ENCODE results near the gene ZMYND8. TPM values are rescaled to one million over a fixed set of nuclear protein-coding genes. Genes with fewer than 3 reads are reported as not detected.
A peak's percentile ranks its signal among the peaks of the same experiment; 100 is the strongest.

ZMYND8 gene
- total and polyA plus RNA-seq, 2 of the 4 experiments (the other 2 are of a cell fraction) = 24.0 to 28.2 TPM

- no peak for TF ChIP-seq SMC3 (IDR thresholded peaks at IDR 0.05; ENCODE audit: low read depth, low read length)
- TF ChIP-seq MXI1 (IDR thresholded peaks at IDR 0.05; ENCODE audit: borderline replicate concordance, low read depth, low read length) = no peak
- no peak for TF ChIP-seq CEBPB (IDR thresholded peaks at IDR 0.05; ENCODE audit: low read depth, low read length)
- no peak for TF ChIP-seq NFE2L2 (IDR thresholded peaks at IDR 0.05; ENCODE audit: low read depth, low read length)
- no peak for TF ChIP-seq FOS (IDR thresholded peaks at IDR 0.05; ENCODE audit: low read depth, low read length)
- TF ChIP-seq, protein P1, sequence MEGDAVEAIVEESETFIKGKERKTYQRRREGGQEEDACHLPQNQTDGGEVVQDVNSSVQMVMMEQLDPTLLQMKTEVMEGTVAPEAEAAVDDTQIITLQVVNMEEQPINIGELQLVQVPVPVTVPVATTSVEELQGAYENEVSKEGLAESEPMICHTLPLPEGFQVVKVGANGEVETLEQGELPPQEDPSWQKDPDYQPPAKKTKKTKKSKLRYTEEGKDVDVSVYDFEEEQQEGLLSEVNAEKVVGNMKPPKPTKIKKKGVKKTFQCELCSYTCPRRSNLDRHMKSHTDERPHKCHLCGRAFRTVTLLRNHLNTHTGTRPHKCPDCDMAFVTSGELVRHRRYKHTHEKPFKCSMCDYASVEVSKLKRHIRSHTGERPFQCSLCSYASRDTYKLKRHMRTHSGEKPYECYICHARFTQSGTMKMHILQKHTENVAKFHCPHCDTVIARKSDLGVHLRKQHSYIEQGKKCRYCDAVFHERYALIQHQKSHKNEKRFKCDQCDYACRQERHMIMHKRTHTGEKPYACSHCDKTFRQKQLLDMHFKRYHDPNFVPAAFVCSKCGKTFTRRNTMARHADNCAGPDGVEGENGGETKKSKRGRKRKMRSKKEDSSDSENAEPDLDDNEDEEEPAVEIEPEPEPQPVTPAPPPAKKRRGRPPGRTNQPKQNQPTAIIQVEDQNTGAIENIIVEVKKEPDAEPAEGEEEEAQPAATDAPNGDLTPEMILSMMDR (conservative IDR thresholded peaks at IDR 0.05; ENCODE audit: low read depth, low read length) = no peak
- TF ChIP-seq RAD21 (IDR thresholded peaks at IDR 0.05; ENCODE audit: low read length) = no peak
- no peak for TF ChIP-seq CHD1 (IDR thresholded peaks at IDR 0.05; ENCODE audit: low read depth, low read length)
- TF ChIP-seq POLR2A (IDR thresholded peaks at IDR 0.05; ENCODE audit: low read depth, low read length) = no peak
- TF ChIP-seq, protein P2, sequence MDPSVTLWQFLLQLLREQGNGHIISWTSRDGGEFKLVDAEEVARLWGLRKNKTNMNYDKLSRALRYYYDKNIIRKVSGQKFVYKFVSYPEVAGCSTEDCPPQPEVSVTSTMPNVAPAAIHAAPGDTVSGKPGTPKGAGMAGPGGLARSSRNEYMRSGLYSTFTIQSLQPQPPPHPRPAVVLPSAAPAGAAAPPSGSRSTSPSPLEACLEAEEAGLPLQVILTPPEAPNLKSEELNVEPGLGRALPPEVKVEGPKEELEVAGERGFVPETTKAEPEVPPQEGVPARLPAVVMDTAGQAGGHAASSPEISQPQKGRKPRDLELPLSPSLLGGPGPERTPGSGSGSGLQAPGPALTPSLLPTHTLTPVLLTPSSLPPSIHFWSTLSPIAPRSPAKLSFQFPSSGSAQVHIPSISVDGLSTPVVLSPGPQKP (IDR thresholded peaks at IDR 0.05; ENCODE audit: borderline replicate concordance, low read depth, low read length) = no peak
- TF ChIP-seq BHLHE40 (IDR thresholded peaks at IDR 0.05; ENCODE audit: low read depth, low read length) = no peak
- no peak for TF ChIP-seq MAZ (IDR thresholded peaks at IDR 0.05; ENCODE audit: borderline replicate concordance, low read depth, low read length)
- TF ChIP-seq MAFK (IDR thresholded peaks at IDR 0.05; ENCODE audit: low read depth, low read length) = no peak
- TF ChIP-seq USF2 (IDR thresholded peaks at IDR 0.05; ENCODE audit: low read depth, low read length) = no peak
- TF ChIP-seq RFX5 (IDR thresholded peaks at IDR 0.05; ENCODE audit: low read depth, low read length) = no peak
- no peak for TF ChIP-seq RCOR1 (IDR thresholded peaks at IDR 0.05; ENCODE audit: insufficient replicate concordance, low read length)
- H3K56ac ChIP-seq (ENCODE audit: extremely low read depth, insufficient read depth, low read length) = no peak overlapping the region
- no peak overlapping the region for H2BK15ac ChIP-seq (ENCODE audit: low read depth, low read length)
- CTCF ChIA-PET = interaction anchor here (0.6 kb wide), 1 partner anchor 1680 kb away, joined by 4 read pairs; no protein-coding TSS in a partner anchor
- no peak overlapping the region for H3K4me3 ChIP-seq (ENCODE audit: insufficient read depth, low read depth, low read length)
- H3K9ac ChIP-seq (ENCODE audit: low read depth, low read length) = no peak overlapping the region
- peak overlapping the region; percentile 64; the same call in 1 of the 2 replicates for H2AK5ac ChIP-seq (ENCODE audit: low read depth, low read length)
- peaks cover 38 to 84% of the 10 kb centered on the region in 2 experiments for H3K79me1 ChIP-seq (ENCODE audit: low read depth in 1 of 2, low read length in 2 of 2)
- no peak overlapping the region for H2AFZ ChIP-seq (replicated peaks; ENCODE audit: low read length, poor library complexity)
- peaks cover 11% of the 10 kb centered on the region; the same call in 1 of the 2 replicates for H3K36me3 ChIP-seq (ENCODE audit: control insufficient read depth, insufficient read depth, low read length)
- H3K27ac ChIP-seq (ENCODE audit: insufficient read depth, low read length) = no peak overlapping the region
- ATAC-seq (ENCODE audit: low read depth) (no peak), DNase-seq (no peak)
- no peaks in the 10 kb centered on the region for H3K9me3 ChIP-seq (ENCODE audit: control insufficient read depth, insufficient read depth, low read length)
- BruUV-seq (replicated peaks) = no TSS peak
- POLR2A ChIA-PET (ENCODE audit: unreplicated experiment) = no interaction called here
- H2BK20ac ChIP-seq (ENCODE audit: low read depth, low read length) = no peak overlapping the region
- intact Hi-C loops (cut with micrococcal nuclease) (no loop called here), in situ Hi-C loops (cut with MboI; ENCODE audit: low sequenced_read_pairs) (no loop called here), dilution Hi-C loops (cut with HindIII; ENCODE audit: low sequenced_read_pairs, unreplicated experiment) (no loop called here)
- peak overlapping the region; percentile 26; the same call in 1 of the 2 replicates for H4K91ac ChIP-seq (ENCODE audit: insufficient read depth, low read depth, low read length)
- H3K14ac ChIP-seq (replicated peaks; ENCODE audit: low read depth, low read length) = no peak overlapping the region
- WGBS, 2 experiments (ENCODE audit: extremely low coverage in 2 of 2, insufficient read length in 1 of 2) = no CpG with 5 or more reads among the region's 3 CpGs
- H2BK120ac ChIP-seq (ENCODE audit: low read depth, low read length) = 0 out of 2 replicates have a peak overlapping the region, but pooled peaks have one; percentile 2
- peaks cover 18% of the 10 kb centered on the region for H3K9me1 ChIP-seq (ENCODE audit: insufficient read depth, low read length)
- H3K4me2 ChIP-seq (ENCODE audit: low read depth, low read length) = no peak overlapping the region
- H4K5ac ChIP-seq (ENCODE audit: low read depth, low read length) = no peak overlapping the region
- H4K20me1 ChIP-seq (ENCODE audit: insufficient read depth, low read length) = no peaks in the 10 kb centered on the region
- H3K27me3 ChIP-seq (ENCODE audit: control insufficient read depth, insufficient read depth, low read length) = no peaks in the 10 kb centered on the region
- peak overlapping the region in 1 of 2 experiments; percentile 33; a peak in 1 of 4 replicates for H4K8ac ChIP-seq (ENCODE audit: low read depth in 2 of 2, low read length in 2 of 2)
- peaks cover 25% of the 10 kb centered on the region for H3K4me1 ChIP-seq (ENCODE audit: control insufficient read depth, insufficient read depth, low read length)
- no peak overlapping the region; the same call in 1 of the 2 replicates for H3K4ac ChIP-seq (ENCODE audit: low read depth, low read length)
- H2BK5ac ChIP-seq (ENCODE audit: low read depth, low read length, poor library complexity, severe bottlenecking) = no peak overlapping the region
- no peak overlapping the region for H3K18ac ChIP-seq (ENCODE audit: low read depth, low read length)
- no peak overlapping the region for H3K23ac ChIP-seq (ENCODE audit: low read depth, low read length)
- H2AK9ac ChIP-seq (replicated peaks; ENCODE audit: low read depth, low read length, poor library complexity) = no peak overlapping the region
These were observed 10.3 kb downstream of the ZMYND8 start for GRCh38 chr20:47346172-47346571.

All from IMR-90 (cell line).